T-helper 22 cell (primary cell): ENCODE data around the gene PFKFB4.

ENCODE experiments used
- DNase-seq: peaks from one replicate; pipeline ENCODE4 v3.0.0-alpha.2; 2020; ENCODE audit warnings: low read depth

Gene PFKFB4

GRCh38 chr3:48584836-48585235, 28.2 kb upstream of the PFKFB4 start:
- DNase-seq: no peak

GRCh38 chr3:48581621-48582481, 25.2 kb upstream of the PFKFB4 start:
- no peak for DNase-seq

GRCh38 chr3:48576647-48577046, 20.0 kb upstream of the PFKFB4 start:
- DNase-seq: no peak

DNA sequence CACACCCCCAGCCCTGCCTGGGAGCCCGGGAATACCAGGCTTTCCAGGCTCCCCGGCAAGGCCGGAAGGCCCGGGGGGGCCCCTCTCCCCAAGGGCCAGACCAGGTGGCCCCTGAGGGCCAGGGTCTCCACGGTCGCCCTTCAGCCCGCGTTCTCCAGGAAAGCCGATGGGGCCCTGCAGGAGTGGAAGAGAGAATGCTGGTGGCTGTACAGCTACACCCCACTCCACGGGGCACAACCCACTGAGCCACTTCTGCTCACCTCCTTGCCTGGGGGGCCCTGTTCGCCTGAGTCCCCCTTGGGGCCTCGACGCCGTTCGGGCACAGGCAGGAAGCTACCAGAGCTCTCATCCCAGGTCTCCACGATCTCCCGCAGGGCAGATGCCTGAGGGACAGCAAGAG, 18.8 kb upstream of the PFKFB4 start:
- no peak for DNase-seq

DNA sequence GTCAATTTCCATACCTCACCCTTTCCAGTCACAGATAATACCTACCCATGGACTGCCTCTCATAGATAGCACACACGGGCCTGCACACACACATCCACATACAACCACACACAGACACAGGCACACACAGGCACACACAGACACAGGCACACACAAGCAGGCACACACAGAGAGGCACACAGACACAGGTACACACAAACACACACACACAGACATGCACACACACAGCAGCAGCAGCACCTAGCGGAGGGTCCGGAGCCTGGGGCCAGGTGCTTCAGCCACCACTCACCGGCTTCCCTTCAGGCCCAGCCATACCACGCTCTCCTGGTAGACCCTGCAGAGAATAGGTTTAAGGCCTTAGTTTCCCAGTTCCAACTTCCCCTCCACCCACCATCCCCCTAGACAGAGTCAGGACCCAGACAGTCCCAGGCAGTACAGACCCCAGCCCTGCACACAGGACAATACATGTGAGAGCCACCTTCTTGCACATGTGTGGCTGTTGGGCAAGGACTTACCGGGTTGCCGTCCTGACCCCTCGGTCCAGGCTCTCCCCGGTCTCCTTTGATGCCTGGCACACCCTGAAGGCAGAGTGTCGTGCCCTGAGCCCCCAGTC, 17.5 kb upstream of the PFKFB4 start:
- no peak for DNase-seq

DNA sequence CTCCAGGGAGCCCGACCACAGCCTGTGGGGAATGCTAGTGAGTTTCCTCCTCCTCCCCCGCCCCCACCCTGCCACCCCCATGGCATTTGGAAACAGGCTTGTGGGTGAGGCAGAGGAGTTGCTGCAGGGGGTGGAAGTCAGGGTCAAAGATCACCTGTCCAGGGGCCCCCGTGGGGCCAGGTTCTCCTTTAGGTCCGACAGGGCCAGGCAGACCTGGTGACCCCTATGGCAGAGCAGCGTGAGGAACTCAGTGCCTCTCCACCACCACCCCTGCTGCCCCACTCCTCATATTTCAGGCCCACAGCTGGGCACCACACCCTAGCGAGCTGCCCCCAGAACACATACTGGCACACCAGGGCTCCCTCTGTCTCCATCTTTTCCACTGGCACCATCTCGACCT, 15.9 kb upstream of the PFKFB4 start:
- no peak for DNase-seq

GRCh38 chr3:48571938-48572337, 15.3 kb upstream of the PFKFB4 start:
- no peak for DNase-seq

DNA sequence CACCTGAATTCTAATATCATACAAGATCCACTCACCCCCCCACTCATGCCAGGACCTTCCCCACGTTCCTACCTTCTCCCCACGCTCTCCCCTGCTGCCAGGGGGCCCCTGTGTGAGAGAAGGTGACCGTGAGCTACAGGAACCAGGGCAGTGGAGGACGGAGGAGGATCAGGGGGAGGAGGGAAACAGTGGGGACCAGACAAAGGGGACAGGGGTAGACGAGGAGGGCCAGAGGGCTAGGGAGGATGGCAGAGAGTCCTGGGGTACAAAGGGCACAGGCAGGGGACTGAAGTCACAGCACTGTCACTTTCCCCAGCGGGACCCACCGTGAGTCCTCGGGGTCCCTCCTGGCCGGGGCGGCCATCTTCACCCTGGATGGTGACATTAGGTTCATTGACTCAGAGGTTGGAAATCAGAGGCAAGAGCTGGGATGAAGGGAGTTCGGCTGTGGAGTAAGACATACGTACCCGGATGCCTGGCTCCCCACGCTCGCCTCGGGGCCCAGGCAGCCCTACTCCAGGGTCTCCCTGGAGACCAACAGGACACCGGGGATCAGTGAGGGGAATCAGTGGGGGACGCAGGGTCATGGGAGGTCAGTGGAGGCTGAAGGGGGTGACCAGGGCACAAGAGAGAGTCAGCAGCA, 13.3 kb upstream of the PFKFB4 start:
- DNase-seq: no peak

- DNase-seq: no peak
Observed at GRCh38 chr3:48569400-48569799, 12.8 kb upstream of the PFKFB4 start.

DNA sequence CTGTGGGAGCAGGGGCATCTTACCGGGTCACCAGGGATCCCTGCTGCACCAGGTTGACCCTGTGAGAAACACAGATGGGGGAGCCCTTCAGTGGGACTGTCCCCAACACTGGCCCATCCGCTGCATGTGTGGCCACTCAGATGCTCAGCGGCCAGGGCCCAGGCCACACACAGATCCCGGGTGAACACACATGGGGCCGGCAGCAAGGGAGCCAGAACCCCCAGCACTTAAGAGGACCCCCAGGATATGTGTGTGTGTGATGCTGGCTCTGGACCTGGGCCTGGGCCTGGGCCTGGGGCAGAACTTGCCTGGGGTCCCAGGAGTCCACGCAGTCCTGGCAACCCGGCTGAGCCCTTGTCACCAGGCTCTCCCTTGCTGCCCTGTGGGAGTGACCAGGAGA, 11.9 kb upstream of the PFKFB4 start:
- DNase-seq: no peak

GRCh38 chr3:48567500-48567899, 10.9 kb upstream of the PFKFB4 start:
- DNase-seq: no peak

- DNase-seq: no peak
Observed at GRCh38 chr3:48567090-48567489, 10.5 kb upstream of the PFKFB4 start.

DNA sequence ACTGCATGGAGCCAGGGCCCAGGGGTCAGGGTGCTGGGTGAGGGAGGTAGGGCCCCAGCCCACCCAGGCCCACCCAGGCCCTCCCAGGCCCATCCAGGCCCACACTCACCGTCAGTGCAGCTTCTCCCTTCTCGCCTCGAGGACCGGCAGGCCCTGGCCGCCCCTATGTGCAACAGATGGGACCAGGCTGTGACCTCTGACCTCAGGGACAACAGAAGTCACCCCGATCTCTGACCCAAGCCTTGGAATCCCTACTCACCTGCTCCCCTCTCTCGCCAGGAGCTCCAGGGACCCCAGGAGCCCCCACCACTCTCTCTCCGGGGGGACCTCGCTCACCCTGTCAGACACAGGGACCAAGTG, 9.8 kb upstream of the PFKFB4 start:
- DNase-seq: no peak

- no peak for DNase-seq
Observed at GRCh38 chr3:48565591-48566400, 9.2 kb upstream of the PFKFB4 start.

DNA sequence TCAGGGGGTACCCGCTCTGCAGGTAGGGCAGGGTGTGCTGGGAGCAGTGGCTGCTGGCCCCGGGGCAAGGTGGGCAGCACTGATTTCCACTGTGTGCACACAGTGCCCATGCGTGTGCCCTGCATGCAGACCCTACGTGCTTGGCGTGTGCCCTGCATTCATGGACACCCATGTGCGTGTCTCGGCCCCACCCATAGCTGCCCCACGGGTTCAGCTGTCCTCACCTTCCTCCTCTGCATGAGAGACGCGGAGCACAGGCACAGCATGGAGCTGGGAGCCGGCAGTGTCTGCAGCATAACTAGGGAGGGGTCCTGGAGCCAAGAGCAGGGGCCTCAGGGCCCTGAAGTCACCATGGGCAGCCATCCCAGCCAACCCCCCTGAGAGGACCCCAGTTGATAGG, 8.6 kb upstream of the PFKFB4 start:
- DNase-seq: no peak

DNA sequence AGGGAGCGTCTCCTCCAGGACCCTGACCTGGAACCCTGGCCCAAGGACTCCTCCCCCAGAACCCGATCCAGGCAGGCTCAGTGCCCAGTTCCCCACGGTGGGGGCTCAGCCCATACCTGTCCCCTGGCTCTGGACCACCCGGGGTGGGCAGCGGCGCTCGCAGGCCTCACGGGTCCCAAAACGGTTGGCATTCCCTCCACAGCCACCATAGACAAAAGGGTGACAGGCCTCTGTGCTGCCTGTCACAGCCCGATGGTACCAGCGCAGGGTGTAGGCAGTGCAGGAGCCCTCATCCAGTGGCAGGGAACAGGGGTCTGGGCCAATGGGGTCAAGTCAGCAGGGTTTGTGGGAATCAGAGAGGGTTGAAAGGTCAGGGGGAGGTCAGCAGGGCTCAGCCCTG, 8.1 kb upstream of the PFKFB4 start:
- DNase-seq: no peak

DNA sequence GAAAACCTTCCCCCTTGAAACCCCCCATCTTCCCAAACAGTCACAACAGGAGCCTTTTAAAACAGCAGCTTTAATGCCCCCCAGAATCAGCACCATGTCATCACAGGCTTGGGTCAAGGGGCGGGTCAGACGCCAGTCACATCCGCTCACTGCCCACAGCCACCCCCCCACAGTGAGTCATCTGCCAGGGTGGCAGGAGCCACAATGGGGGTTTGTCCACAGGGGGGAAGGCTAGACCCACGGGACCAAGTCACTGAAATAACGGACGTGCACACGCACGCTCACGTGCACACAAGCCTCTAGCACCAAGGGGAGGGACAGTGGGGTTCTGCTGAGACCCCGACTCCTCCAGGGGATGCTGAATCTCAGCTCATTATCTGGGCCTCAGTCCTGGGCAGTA, 7.4 kb upstream of the PFKFB4 start:
- no peak for DNase-seq

DNA sequence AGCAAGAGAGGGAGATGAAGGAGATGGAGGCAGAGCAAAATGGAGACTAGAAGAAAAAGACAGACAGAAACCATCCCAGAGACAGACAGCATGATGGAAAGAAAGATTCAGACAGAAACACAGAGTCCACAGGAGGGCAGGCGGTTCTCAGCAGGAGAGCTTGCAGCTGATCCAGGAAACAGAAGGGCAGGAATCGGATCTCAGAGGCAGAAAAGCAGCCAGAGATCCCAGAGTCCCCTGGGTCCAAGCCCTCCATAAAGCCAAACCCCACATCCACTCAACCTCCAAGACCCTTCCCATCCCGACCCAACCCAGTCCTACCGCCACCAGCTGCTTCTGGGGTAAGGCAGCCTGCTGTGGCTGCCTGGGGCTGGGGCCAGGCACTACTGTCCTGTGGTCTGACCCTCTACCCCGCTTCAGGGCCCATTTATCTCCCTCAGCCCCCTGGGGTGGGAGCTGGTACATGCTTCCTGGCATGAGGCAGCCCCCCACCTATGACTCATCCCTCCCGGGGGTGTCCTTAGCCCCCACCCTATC, 6.8 kb upstream of the PFKFB4 start, which contains the start of gene UCN2:
UCN2 (minus strand) TSS at position 400 of the 537 bp plus-strand sequence. CDS start 657 bp downstream, outside the sequence.
- no peak for DNase-seq

DNA sequence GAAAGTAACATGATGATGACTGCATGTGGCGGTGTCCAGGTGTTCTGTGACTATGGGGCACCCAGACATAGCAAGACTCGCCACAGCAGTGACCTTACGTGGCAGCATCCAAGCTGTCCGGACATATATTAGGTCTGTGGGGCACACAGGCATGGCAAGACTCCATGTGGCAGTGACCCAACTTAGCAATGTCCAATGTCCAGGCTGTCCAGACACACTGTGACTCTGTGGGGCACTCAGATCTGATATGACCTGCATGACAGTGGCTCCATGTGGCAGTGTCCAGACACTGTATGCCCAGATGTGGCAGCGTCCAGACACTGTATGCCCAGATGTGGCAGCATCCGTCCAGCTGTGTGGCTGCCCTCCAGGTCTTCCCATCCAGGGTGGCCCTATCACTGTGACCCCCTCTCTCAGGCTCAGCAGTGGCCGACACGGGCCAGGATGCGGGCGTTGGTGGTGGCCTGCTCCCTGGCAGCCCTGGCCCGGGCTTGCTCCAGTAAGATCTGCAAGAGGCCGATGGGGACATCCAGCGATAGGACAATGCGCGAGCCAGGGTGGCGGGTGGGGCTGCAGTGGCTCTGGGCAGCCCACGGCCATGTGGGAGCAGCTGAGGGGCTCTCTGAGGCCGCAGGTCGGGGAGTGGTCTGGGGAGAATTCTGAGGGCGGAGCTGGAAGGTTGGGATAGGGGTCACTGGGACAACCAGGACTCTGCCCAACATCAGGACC, 5.9 kb upstream of the PFKFB4 start:
- DNase-seq: no peak

DNA sequence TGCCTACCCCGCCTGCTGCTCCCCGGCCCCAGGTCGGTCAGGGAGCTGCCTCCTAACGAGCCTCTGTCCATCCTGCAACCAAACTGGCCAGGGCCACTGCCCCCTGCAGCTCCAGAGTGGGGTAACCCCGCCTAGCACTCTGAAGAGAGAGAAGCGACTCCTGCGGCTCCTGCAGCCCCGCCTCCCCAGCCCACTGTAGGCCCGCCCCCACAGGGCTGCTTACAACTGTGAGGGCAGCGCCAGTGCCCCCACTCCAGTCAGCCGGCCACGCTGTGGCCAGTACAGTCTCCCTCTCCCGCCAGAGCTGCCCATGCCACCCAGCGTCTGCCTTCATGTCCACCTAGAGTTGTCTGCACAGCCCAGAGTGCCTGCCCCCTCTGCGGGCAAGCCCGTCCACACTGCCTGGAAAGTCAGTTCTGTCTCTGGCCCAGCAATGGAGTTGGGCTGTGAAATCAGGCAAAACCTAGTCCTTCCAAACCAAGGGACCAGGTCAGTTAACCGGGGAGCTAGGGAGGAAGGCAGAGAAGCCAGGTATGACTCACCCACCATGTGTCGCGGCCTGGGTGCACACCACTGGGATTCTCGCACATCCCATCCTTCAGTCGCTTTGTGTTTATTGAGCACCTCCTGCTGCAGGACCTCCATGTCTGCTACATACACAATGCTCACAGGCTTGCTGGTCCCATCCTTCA, 4.6 kb upstream of the PFKFB4 start:
- DNase-seq: no peak

DNA sequence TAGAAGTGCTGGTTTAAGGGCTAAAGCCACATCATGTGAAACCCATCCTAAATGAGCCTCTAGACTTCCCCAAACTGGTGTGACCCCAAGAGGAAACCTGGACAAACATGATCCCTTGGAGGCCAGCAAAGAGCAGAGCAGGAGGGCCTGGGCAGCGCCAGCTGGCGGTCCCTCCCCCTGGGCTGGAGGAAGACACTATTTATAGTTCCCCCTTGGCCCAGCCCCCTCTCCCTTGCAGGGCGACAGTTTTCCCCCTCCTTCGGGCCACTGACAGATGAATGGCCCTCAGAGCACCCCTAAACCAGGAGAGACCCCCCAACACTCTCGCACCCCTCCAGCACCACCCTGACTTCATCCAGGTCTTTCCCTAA, 4.0 kb upstream of the PFKFB4 start:
- no peak for DNase-seq
